Measurements from ENCODE around the gene SEC63. TPM values are rescaled to one million over a fixed set of nuclear protein-coding genes. Genes with fewer than 3 reads are reported as not detected.

The SEC63 gene
- total and polyA plus RNA-seq, 12 donors: 23.8 to 190 (median 64.1) TPM

GRCh38 chr6:107847844-107848802 is 109.9 kb downstream of the SEC63 start:
- Histone ChIP-seq H3K27me3 (no peaks in the 10 kb centered on the region), H3K9me3 (replicated peaks in 1 of 3) (no peaks in the 10 kb centered on the region), H3K4me1 (replicated peaks in 1 of 2) (peaks cover 0 to 11% of the 10 kb centered on the region in 2 donors), H3K36me3 (replicated peaks in 1 of 2) (no peaks in the 10 kb centered on the region), H3K27ac (no peak overlapping the region), H3K4me3 (peak overlapping the region in 2 of 4 donors; percentile 16 to 56)
- TF ChIP-seq, protein P1, sequence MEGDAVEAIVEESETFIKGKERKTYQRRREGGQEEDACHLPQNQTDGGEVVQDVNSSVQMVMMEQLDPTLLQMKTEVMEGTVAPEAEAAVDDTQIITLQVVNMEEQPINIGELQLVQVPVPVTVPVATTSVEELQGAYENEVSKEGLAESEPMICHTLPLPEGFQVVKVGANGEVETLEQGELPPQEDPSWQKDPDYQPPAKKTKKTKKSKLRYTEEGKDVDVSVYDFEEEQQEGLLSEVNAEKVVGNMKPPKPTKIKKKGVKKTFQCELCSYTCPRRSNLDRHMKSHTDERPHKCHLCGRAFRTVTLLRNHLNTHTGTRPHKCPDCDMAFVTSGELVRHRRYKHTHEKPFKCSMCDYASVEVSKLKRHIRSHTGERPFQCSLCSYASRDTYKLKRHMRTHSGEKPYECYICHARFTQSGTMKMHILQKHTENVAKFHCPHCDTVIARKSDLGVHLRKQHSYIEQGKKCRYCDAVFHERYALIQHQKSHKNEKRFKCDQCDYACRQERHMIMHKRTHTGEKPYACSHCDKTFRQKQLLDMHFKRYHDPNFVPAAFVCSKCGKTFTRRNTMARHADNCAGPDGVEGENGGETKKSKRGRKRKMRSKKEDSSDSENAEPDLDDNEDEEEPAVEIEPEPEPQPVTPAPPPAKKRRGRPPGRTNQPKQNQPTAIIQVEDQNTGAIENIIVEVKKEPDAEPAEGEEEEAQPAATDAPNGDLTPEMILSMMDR (IDR thresholded peaks at IDR 0.05): peak; percentile 84 to 99 (median 94)
- TF ChIP-seq POLR2A (IDR thresholded peaks at IDR 0.05): no peak
- intact Hi-C loops (cut with DNase I): loop anchor here in 1 of 2 donors (5.0 to 10.0 kb wide), 2 partner anchors 143 to 171 kb away; no protein-coding TSS in a partner anchor
- peak; percentile 82 to 92 (median 87) for DNase-seq
- 9 to 19% (median 14%) methylated on average over 18 to 52 of the region's 52 CpGs for WGBS, 4 donors

- intact Hi-C loops (cut with DNase I): loop anchor here in 1 of 2 donors (5.0 to 10.0 kb wide), 2 partner anchors 142 to 169 kb away; no protein-coding TSS in a partner anchor
- Histone ChIP-seq H3K27ac (no peak overlapping the region), H3K4me1 (replicated peaks in 1 of 2) (peaks cover 0 to 11% of the 10 kb centered on the region in 2 donors), H3K9me3 (replicated peaks in 1 of 3) (no peaks in the 10 kb centered on the region), H3K4me3 (no peak overlapping the region), H3K27me3 (no peaks in the 10 kb centered on the region), H3K36me3 (replicated peaks in 1 of 2) (no peaks in the 10 kb centered on the region)
- TF ChIP-seq, protein P1 (IDR thresholded peaks at IDR 0.05): no peak
- no peak for TF ChIP-seq POLR2A (IDR thresholded peaks at IDR 0.05)
- WGBS, 4 donors: 34 to 79% (median 48%) methylated on average over 3 to 4 of the region's 4 CpGs
- no peak for DNase-seq
These were observed 111.7 kb downstream of the SEC63 start for GRCh38 chr6:107846262-107846795.

DNA sequence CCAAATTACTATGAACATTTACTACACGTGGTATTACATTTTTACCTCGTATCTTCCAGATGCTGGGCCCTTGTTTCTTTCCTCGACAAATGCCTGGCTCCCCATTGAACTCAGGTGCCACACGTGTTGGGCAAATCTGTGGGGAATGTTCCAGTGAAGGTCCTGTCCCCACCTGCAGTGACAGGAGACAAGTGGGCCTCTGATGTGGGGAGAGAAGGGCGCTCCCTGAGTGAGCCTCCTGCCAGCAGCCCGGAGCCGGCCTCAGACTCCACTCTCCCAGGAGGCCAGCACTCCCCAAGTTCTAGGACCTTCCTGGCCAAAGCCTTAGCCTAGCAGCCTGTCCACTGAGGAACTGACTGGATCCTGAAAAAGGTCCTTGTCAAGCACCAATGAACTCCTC is 112.2 kb downstream of the SEC63 start:
- no peaks in the 10 kb centered on the region for H3K36me3 ChIP-seq (replicated peaks in 1 of 2)
- no peaks in the 10 kb centered on the region for H3K27me3 ChIP-seq
- intact Hi-C loops (cut with DNase I): loop anchor here in 1 of 2 donors (5.0 to 10.0 kb wide), 2 partner anchors 141 to 168 kb away; no protein-coding TSS in a partner anchor
- H3K9me3 ChIP-seq (replicated peaks in 1 of 3): no peaks in the 10 kb centered on the region
- no peak overlapping the region for H3K27ac ChIP-seq
- no peak for TF ChIP-seq POLR2A (IDR thresholded peaks at IDR 0.05)
- TF ChIP-seq, protein P1 (IDR thresholded peaks at IDR 0.05): no peak
- WGBS, 4 donors: 90 to 99% (median 95%) methylated on average over 5 to 7 of the region's 7 CpGs
- H3K4me1 ChIP-seq (replicated peaks in 1 of 2): peaks cover 0 to 11% of the 10 kb centered on the region in 2 donors
- no peak overlapping the region for H3K4me3 ChIP-seq
- no peak for DNase-seq

DNA sequence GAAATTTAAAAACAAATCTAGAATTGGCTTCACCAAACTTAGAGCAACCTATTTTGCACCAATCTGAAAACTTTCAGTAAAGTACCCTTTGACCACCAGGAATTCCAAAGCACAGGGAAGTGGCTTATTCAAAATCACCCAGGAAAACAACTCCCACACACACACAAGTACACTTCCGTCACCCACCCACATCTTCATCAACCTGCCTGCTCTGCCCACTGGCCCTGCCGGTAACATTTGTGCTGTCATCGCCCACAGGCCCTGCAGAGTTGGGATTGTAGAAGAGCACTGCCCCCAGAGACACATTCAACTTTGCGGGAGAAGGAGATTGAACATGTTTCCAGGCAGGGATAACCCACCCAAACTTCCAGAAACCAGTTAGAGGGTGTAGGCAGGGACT is 114.6 kb downstream of the SEC63 start:
- DNase-seq: no peak
- H3K27me3 ChIP-seq: no peaks in the 10 kb centered on the region
- no peak overlapping the region for H3K27ac ChIP-seq
- no peak for TF ChIP-seq POLR2A (IDR thresholded peaks at IDR 0.05)
- TF ChIP-seq, protein P1 (IDR thresholded peaks at IDR 0.05): no peak
- H3K36me3 ChIP-seq (replicated peaks in 1 of 2): no peaks in the 10 kb centered on the region
- intact Hi-C loops (cut with DNase I): loop anchor here in 1 of 2 donors (10.0 kb wide), 1 partner anchor 139 kb away; no protein-coding TSS in a partner anchor
- 78 to 91% (median 82%) methylated on average over 4 of the region's 4 CpGs for WGBS, 4 donors
- no peak overlapping the region for H3K4me3 ChIP-seq
- no peaks in the 10 kb centered on the region for H3K9me3 ChIP-seq (replicated peaks in 1 of 3)
- H3K4me1 ChIP-seq (replicated peaks in 1 of 2): peaks cover 0 to 6% of the 10 kb centered on the region in 2 donors

Measured in adrenal gland (tissue), 12 donors.